ENCODE results near the gene EEF1AKMT2.

DNA sequence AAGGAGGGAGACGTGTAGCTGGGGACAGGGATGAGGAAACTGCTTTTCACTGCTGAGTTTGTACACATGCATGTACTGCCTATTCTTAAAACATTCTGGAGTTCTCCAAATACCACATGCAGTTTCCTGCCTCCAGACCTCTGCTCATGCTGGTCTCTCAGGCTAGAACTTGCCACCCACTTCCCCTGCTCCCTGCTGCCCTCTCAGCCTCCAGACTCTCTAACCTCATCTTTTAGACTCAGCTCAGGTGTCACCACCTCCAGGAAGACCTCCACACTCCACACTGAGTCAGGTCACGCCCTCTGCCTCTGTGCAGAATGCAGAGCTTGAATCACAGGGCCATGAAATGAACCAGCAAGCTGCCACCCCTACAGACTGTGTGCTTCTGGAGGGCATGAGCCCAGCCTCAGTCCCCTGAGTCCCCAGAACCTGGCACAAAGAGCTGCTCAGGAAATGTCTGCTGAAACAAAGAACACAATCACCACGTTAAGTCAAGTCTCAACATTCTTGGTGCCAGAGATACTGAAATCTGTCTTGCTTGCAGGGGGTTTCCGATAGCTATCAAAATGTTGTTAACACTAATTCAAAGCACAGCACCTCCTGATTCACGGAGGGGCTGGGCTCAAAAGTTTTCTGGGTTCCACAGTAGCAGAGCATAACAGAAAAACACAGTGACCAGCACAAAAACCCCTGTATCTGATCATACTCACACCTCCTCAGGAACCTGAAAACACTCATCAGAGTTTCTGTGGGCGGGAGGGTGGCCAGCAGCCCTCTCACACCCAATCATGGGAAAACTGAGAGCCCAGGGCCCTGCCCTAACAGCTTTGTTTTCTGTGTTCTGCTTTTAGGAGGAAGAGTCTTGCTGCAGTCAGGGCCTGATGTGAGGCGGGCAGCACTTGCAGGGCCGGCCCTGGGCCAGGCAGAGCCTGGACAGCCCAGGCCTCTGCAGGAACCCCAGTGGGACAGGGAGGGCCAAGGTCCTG lies 68.6 kb downstream of the EEF1AKMT2 start:
- TF ChIP-seq CTCF (IDR thresholded peaks at IDR 0.05) (no peak), TEAD4 (CRISPR knock-in tag; IDR thresholded peaks at IDR 0.05) (no peak), SP1 (CRISPR knock-in tag; conservative IDR thresholded peaks at IDR 0.05) (no peak)
- TF ChIP-seq, protein P1, sequence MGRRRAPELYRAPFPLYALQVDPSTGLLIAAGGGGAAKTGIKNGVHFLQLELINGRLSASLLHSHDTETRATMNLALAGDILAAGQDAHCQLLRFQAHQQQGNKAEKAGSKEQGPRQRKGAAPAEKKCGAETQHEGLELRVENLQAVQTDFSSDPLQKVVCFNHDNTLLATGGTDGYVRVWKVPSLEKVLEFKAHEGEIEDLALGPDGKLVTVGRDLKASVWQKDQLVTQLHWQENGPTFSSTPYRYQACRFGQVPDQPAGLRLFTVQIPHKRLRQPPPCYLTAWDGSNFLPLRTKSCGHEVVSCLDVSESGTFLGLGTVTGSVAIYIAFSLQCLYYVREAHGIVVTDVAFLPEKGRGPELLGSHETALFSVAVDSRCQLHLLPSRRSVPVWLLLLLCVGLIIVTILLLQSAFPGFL (CRISPR knock-in tag; IDR thresholded peaks at IDR 0.05; ENCODE audit: borderline replicate concordance): no peak

Data from WTC11 (cell line).